Testis (tissue), 2 donors: ENCODE data around the gene PLN.

Source experiments
- CTCF ChIP-seq, 3 experiments: fragments of 450-650 bp in 2 of 3; fragments of 200-600 bp in 1 of 3; sonication (generic) in 1 of 3; IDR thresholded peaks; one replicate each; pipeline ENCODE4 v1.5.1; 2016 to 2019; ENCODE audit warnings: antibody characterized with exemption in 3 of 3, mild to moderate bottlenecking in 2 of 3, moderate library complexity in 1 of 3
- POLR2A ChIP-seq: fragments of 450-650 bp; IDR thresholded peaks from one replicate; pipeline ENCODE4 v1.6.1; 2017; ENCODE audit warnings: antibody characterized with exemption, mild to moderate bottlenecking, moderate library complexity

- TF ChIP-seq CTCF (IDR thresholded peaks at IDR 0.05) (no peak), POLR2A (no peak)
Observed at GRCh38 chr6:118602300-118602699, 54.2 kb downstream of the PLN start.
